OCI-LY7 (cell line): ENCODE results near the gene RFFL. TPM values are rescaled to one million over a fixed set of nuclear protein-coding genes. Genes with fewer than 3 reads are reported as not detected.

Experiments
- BruUV-seq: library from RNA; stranded (reverse); fragments of 400-500 nt; replicated peaks from 2 replicates; lab custom pipeline; 2021; lab: Mats Ljungman, UMichigan
- CTCF ChIA-PET: fragments of 300-600 bp; sonication (Branson Sonifier 250); formaldehyde crosslinking; loops from one replicate; lab custom pipeline; 2022; ENCODE audit warnings: antibody characterized with exemption; ENCODE audit not compliant: unreplicated experiment; lab: Charles Lee
- POLR2A ChIA-PET: fragments of 300-600 bp; sonication (Branson Sonifier 250); formaldehyde crosslinking; loops from one replicate; lab custom pipeline; 2022; ENCODE audit warnings: antibody characterized with exemption; lab: Charles Lee
- DNase-seq: peaks from one replicate; pipeline ENCODE4 v3.0.0-alpha.2; 2015; ENCODE audit warnings: low spot score
- H2AFZ ChIP-seq: fragments of 200-600 bp; sonication (generic), shearing (Covaris generic); 2 replicates; pipeline ENCODE4 v1.6.1; 2014; ENCODE audit warnings: mild to moderate bottlenecking, antibody characterized with exemption, low read length, moderate library complexity
- H3K27ac ChIP-seq: fragments of 200-600 bp; sonication (generic); 2 replicates; pipeline ENCODE4 v1.5.1; 2014; ENCODE audit warnings: mixed run types, low read depth, mild to moderate bottlenecking, moderate library complexity, low read length, inconsistent platforms; ENCODE audit not compliant: poor library complexity, severe bottlenecking
- H3K36me3 ChIP-seq: fragments of 200-600 bp; sonication (generic); 2 replicates; pipeline ENCODE4 v1.6.1; 2014; ENCODE audit warnings: mild to moderate bottlenecking, antibody characterized with exemption, low read length, moderate library complexity, mixed read lengths; ENCODE audit not compliant: insufficient read depth
- H3K4me1 ChIP-seq: fragments of 200-600 bp; sonication (generic); 2 replicates; pipeline ENCODE4 v1.5.1; 2014; ENCODE audit warnings: mild to moderate bottlenecking, low read length; ENCODE audit not compliant: insufficient read depth, poor library complexity, severe bottlenecking
- H3K4me2 ChIP-seq: fragments of 200-600 bp; sonication (generic); 2 replicates; pipeline ENCODE4 v1.6.1; 2014; ENCODE audit warnings: mild to moderate bottlenecking, low read length
- H3K4me3 ChIP-seq: fragments of 200-600 bp; sonication (generic); 2 replicates; pipeline ENCODE4 v1.5.1; 2014; ENCODE audit warnings: mild to moderate bottlenecking, low read depth, low read length; ENCODE audit not compliant: poor library complexity, severe bottlenecking
- H3K79me2 ChIP-seq: fragments of 200-600 bp; sonication (generic); 2 replicates; pipeline ENCODE4 v1.6.1; 2016; ENCODE audit warnings: low read depth, mild to moderate bottlenecking, low read length, moderate library complexity, mixed read lengths; ENCODE audit not compliant: insufficient read depth
- H3K9me2 ChIP-seq: fragments of 200-600 bp; sonication (generic); 2 replicates; pipeline ENCODE4 v1.6.1; 2016; ENCODE audit warnings: mild to moderate bottlenecking, low read length, mixed read lengths; ENCODE audit not compliant: insufficient read depth
- H3K9me3 ChIP-seq: fragments of 200-600 bp; sonication (generic); 2 replicates; pipeline ENCODE4 v1.6.1; 2014; ENCODE audit warnings: mild to moderate bottlenecking, mixed run types, low read length, mixed read lengths
- H4K20me1 ChIP-seq: fragments of 200-600 bp; sonication (generic); 2 replicates; pipeline ENCODE4 v1.6.1; 2014; ENCODE audit warnings: mild to moderate bottlenecking, antibody characterized with exemption, low read length, moderate library complexity, mixed read lengths; ENCODE audit not compliant: insufficient read depth
- CTCF ChIP-seq: fragments of 200-600 bp; sonication (generic); conservative IDR thresholded peaks from 2 replicates; pipeline ENCODE4 v1.5.1; 2014; ENCODE audit warnings: mild to moderate bottlenecking, antibody characterized with exemption, low read length, moderate library complexity, mixed read lengths
- EZH2phosphoT487 ChIP-seq: fragments of 200-600 bp; sonication (generic); IDR thresholded peaks from 2 replicates; pipeline ENCODE4 v1.6.1; 2018; ENCODE audit warnings: low read depth, borderline replicate concordance, mild to moderate bottlenecking, mixed run types, antibody characterized with exemption, low read length, moderate library complexity, mixed read lengths
- intact Hi-C: fragments of 100-400 bp; cut with micrococcal nuclease; formaldehyde crosslinking; loops from one replicate; pipeline ENCODE4 v1.10.0; 2022; ENCODE audit not compliant: unreplicated experiment
- total RNA-seq, 2 experiments: library from RNA; depleted of rRNA in 1 of 2; stranded (reverse); fragments of >200 nt in 1 of 2; shearing (Covaris generic) in 1 of 2; gene quantifications; 2 replicates each; pipeline ENCODE4 v1.2.3, GENCODE V29; 2014 to 2022

The RFFL gene
- total RNA-seq, 2 experiments from 2014 or later: 15.6 to 16.1 TPM

GRCh38 chr17:35080536-35080935 is 17.0 kb upstream of the RFFL start:
- CTCF ChIA-PET: no interaction called here
- Histone ChIP-seq H3K9me2 (no peaks in the 10 kb centered on the region), H3K4me1 (peaks cover 34% of the 10 kb centered on the region), H3K36me3 (no peaks in the 10 kb centered on the region), H3K4me2 (peak overlapping the region; percentile 25), H2AFZ (peak overlapping the region; percentile 93), H3K9me3 (no peaks in the 10 kb centered on the region), H3K4me3 (peak overlapping the region; percentile 6), H4K20me1 (no peaks in the 10 kb centered on the region), H3K27ac (peak overlapping the region; percentile 42), H3K79me2 (no peaks in the 10 kb centered on the region)
- TF ChIP-seq CTCF: no peak
- no peak for TF ChIP-seq EZH2phosphoT487
- DNase-seq: peak; percentile 50
- no TSS peak for BruUV-seq
- POLR2A ChIA-PET: interaction anchor here (0.8 kb wide), 1 partner anchor 46 kb away, joined by 7 read pairs; no protein-coding TSS in a partner anchor
- intact Hi-C loops: no loop called here

GRCh38 chr17:35079547-35080423 is 16.3 kb upstream of the RFFL start:
- no TSS peak for BruUV-seq
- DNase-seq: no peak
- POLR2A ChIA-PET: no interaction called here

More at GRCh38 chr17:35079547-35080423, 16.3 kb upstream of the RFFL start:
- Histone ChIP-seq H3K4me2 (peak overlapping the region; percentile 25), H3K9me3 (no peaks in the 10 kb centered on the region), H4K20me1 (no peaks in the 10 kb centered on the region), H3K36me3 (no peaks in the 10 kb centered on the region), H3K9me2 (no peaks in the 10 kb centered on the region), H3K79me2 (no peaks in the 10 kb centered on the region), H3K27ac (no peak overlapping the region), H3K4me3 (no peak overlapping the region), H2AFZ (peak overlapping the region; percentile 93), H3K4me1 (peaks cover 34% of the 10 kb centered on the region)
- TF ChIP-seq CTCF: no peak
- TF ChIP-seq EZH2phosphoT487: no peak
- intact Hi-C loops: no loop called here
- CTCF ChIA-PET: no interaction called here
